HepG2 (cell line): ENCODE results near the gene FAM25C. TPM values are rescaled to one million over a fixed set of nuclear protein-coding genes. Genes with fewer than 3 reads are reported as not detected.
"Not testable (repeated sequence)": the region's sequence is repeated elsewhere in the genome, so short reads cannot be mapped to it uniquely, and the experiment has no call there.

Experiments
- ATAC-seq: fragments of 200-7000 bp; cut with Tn5 transposase; 3 replicates; pipeline ENCODE4 v1.9.1; 2020; ENCODE audit warnings: mild to moderate bottlenecking, moderate library complexity
- BruUV-seq: library from RNA; stranded (reverse); fragments of 400-500 nt; replicated peaks from 2 replicates; lab custom pipeline; 2021; lab: Mats Ljungman, UMichigan
- CTCF ChIA-PET: fragments of 300-600 bp; formaldehyde crosslinking; extraction: SDS; loops from one replicate; lab custom pipeline; 2021; ENCODE audit warnings: low total read pairs, inconsistent platforms, low intra/inter-chr PET ratio; lab: Yijun Ruan, JAX
- POLR2A ChIA-PET: fragments of 350-600 bp; sonication (Branson Sonifier 250); formaldehyde crosslinking; loops from one replicate; lab custom pipeline; 2020; ENCODE audit warnings: antibody characterized with exemption, inconsistent platforms; lab: Yijun Ruan, JAX
- DNase-seq: peaks from one replicate; pipeline ENCODE4 v3.0.0-alpha.2; 2015; ENCODE audit warnings: low spot score
- FAIRE-seq: peaks from 3 replicates; lab custom pipeline; 2011; peaks lifted over from hg19 to GRCh38; lab: Jason Lieb, UNC
- H2AFZ ChIP-seq: one replicate; pipeline ENCODE4 v1.6.1; 2011; ENCODE audit warnings: low read length, inconsistent platforms
- H3K27ac ChIP-seq: fragments of 300-600 bp; 3 replicates; pipeline ENCODE4 v1.8.0; 2011; ENCODE audit warnings: mixed run types, mild to moderate bottlenecking, mixed read lengths, low read length, inconsistent platforms; ENCODE audit not compliant: insufficient read depth; ENCODE audit errors: extremely low read length
- H3K27me3 ChIP-seq, 2 experiments: fragments of 200-600 bp in 1 of 2; 2 replicates in 1 of 2; 3 replicates in 1 of 2; pipeline versions ENCODE4 v1.6.0 to v1.8.0; 2011; ENCODE audit warnings: low read length in 2 of 2, mild to moderate bottlenecking in 2 of 2, moderate library complexity in 2 of 2, inconsistent platforms in 1 of 2; ENCODE audit not compliant: insufficient read depth in 2 of 2, control insufficient read depth in 1 of 2
- H3K36me3 ChIP-seq, 2 experiments: fragments of 200-600 bp in 1 of 2; replicated peaks in 1 of 2; 2 replicates in 1 of 2; 3 replicates in 1 of 2; pipeline versions ENCODE4 v1.5.1 to v1.8.0; 2011; ENCODE audit warnings: low read length in 2 of 2, inconsistent platforms in 1 of 2; ENCODE audit not compliant: insufficient read depth in 2 of 2, control insufficient read depth in 1 of 2
- H3K4me1 ChIP-seq: 2 replicates; pipeline ENCODE4 v1.5.1; 2012; ENCODE audit warnings: low read length, inconsistent platforms; ENCODE audit not compliant: insufficient read depth
- H3K4me2 ChIP-seq: 2 replicates; pipeline ENCODE4 v1.6.0; 2011; ENCODE audit warnings: low read depth, low read length, inconsistent platforms
- H3K4me3 ChIP-seq, 3 experiments: fragments of 200-600 bp in 1 of 3; sonication (generic), shearing (Covaris generic) in 1 of 3; replicated peaks in 1 of 3; 2 replicates each; pipeline ENCODE4 v1.5.1; 2011 to 2016; ENCODE audit warnings: low read length in 3 of 3, inconsistent platforms in 2 of 3, low read depth in 2 of 3, mild to moderate bottlenecking in 2 of 3, control low read depth in 1 of 3, mixed read lengths in 1 of 3; ENCODE audit not compliant: insufficient read depth in 1 of 3
- H3K79me2 ChIP-seq: one replicate; pipeline ENCODE4 v1.6.1; 2011; ENCODE audit warnings: low read length, inconsistent platforms; ENCODE audit not compliant: insufficient read depth
- H3K9ac ChIP-seq: 2 replicates; pipeline ENCODE4 v1.6.0; 2011; ENCODE audit warnings: mild to moderate bottlenecking, low read depth, low read length, inconsistent platforms; ENCODE audit not compliant: insufficient read depth
- H3K9me3 ChIP-seq: 2 replicates; pipeline ENCODE4 v1.5.1; 2012; ENCODE audit warnings: mild to moderate bottlenecking, low read length
- H4K20me1 ChIP-seq: 2 replicates; pipeline ENCODE4 v1.6.0; 2011; ENCODE audit warnings: inconsistent platforms, mild to moderate bottlenecking, low read length, moderate library complexity; ENCODE audit not compliant: insufficient read depth
- WGBS: methylation state at CpG from one replicate; pipeline ENCODE4 v1.1.6; 2017; ENCODE audit warnings: low lambda C conversion rate; 5-methylcytosine and 5-hydroxymethylcytosine counted together
- in situ Hi-C: cut with HindIII; loops from 2 replicates; pipeline ENCODE4 v1.10.0; 2017; ENCODE audit warnings: low pct_unique_long_range_greater_than_20kb; ENCODE audit not compliant: extremely low pct_ligation_motif_present
- intact Hi-C: fragments of 100-400 bp; cut with micrococcal nuclease; formaldehyde crosslinking; loops from one replicate; pipeline ENCODE4 v1.10.0; 2022; ENCODE audit not compliant: unreplicated experiment
- polyA plus RNA-seq, 8 experiments: library from polyadenylated mRNA; depleted of rRNA in 3 of 8; stranded (reverse) in 7 of 8; unstranded in 1 of 8; fragments of >200 nt; fragmentation: Illumina TruSeq in 4 of 8; extraction: Trizol in 4 of 8; gene quantifications; 2 replicates each; pipeline versions ENCODE4 v1.2.1 to v1.2.3, GENCODE V29; 2011 to 2016; ENCODE audit warnings: low read depth in 4 of 8, missing spikeins in 1 of 8, mixed read lengths in 1 of 8; ENCODE audit not compliant: insufficient read depth in 1 of 8
- total RNA-seq, 5 experiments: library from RNA; depleted of rRNA; stranded (reverse); fragments of >200 nt; fragmentation: Illumina TruSeq; extraction: Trizol; gene quantifications; 2 replicates each; pipeline ENCODE4 v1.2.3, GENCODE V29; 2016; ENCODE audit warnings: low read depth in 1 of 5

Gene FAM25C
- total and polyA plus RNA-seq, 2 of the 13 experiments (the other 11 are each of a cell fraction or from before 2014, with no cell fraction given), result not detected

DNA sequence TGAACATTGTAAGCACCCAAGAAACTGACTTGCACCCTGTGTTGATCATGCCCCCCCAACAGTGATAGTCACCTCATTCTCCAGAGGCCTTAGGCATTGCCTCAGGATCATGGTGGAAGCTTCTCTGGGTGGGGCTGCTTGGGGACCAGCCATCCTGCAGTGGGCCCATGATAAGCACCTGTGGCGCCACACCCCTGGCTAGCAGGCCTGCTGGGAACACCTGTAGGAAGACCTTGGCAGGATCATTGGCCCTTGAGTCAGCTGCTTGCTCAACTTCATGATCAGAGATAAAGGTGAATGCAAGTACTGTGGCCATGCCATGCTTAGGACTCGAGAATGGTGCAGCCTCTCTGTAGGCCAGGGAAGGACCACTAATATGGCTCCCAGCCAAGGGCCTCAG, 38.9 kb downstream of the FAM25C start:
- in situ Hi-C loops, H3K9ac ChIP-seq, H3K4me1 ChIP-seq, H3K79me2 ChIP-seq, CTCF ChIA-PET, H2AFZ ChIP-seq, POLR2A ChIA-PET, H3K36me3 ChIP-seq, DNase-seq, intact Hi-C loops, FAIRE-seq, H3K4me3 ChIP-seq, H3K4me2 ChIP-seq, H3K9me3 ChIP-seq, H3K27ac ChIP-seq, ATAC-seq, H4K20me1 ChIP-seq, H3K27me3 ChIP-seq, BruUV-seq: not testable (repeated sequence)
- no CpG with 5 or more reads among the region's 2 CpGs for WGBS

DNA sequence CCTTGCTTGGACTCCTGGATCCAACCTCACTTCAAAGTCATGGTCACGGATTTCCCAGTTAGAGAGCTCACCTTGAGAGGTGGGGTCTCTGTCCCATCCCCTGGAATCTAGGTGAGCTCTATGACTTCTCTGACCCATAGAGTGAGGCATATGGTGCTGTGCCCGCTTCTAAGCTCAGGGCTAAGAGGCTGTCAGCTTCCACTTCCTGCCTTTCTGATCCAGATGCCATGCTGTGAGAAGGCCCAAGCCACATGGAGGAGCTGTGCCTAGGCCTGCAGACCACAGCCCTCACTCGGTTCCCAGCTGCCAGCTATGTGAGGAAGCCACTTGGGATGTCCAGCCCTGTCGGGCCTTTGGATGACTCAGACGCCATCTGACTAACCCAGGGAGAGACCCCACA, 39.9 kb downstream of the FAM25C start:
- CTCF ChIA-PET, POLR2A ChIA-PET, H3K4me1 ChIP-seq, H2AFZ ChIP-seq, H4K20me1 ChIP-seq, ATAC-seq, H3K9ac ChIP-seq, H3K4me3 ChIP-seq, H3K36me3 ChIP-seq, DNase-seq, BruUV-seq, in situ Hi-C loops, H3K79me2 ChIP-seq, FAIRE-seq, H3K27me3 ChIP-seq, H3K4me2 ChIP-seq, H3K27ac ChIP-seq, H3K9me3 ChIP-seq, intact Hi-C loops: not testable (repeated sequence)
- WGBS, result 17% methylated on average over 3 of the region's 5 CpGs

DNA sequence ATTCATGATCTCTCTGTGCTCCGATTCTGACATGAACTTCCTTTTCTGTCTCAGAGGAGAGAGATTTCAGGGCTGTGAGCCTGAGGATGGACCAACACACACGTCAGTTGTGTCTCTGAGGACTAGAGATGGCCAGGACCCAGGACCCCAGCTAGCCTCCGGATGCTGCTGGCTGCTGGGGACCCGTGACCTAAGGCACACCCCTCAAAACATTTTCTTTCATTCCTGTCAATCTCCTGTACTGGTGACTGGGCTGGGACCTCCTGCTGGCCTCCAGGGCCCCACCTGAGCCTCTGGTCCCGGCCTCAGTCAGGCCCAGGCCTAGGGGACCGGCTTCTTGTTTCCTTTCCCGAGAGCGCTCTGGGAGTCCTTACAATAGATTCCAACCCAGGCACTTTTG, 42.4 kb downstream of the FAM25C start:
- H3K4me2 ChIP-seq, intact Hi-C loops, DNase-seq, ATAC-seq, H3K4me1 ChIP-seq, CTCF ChIA-PET, BruUV-seq, H3K27ac ChIP-seq, FAIRE-seq, H2AFZ ChIP-seq, H3K4me3 ChIP-seq, in situ Hi-C loops, POLR2A ChIA-PET, H3K36me3 ChIP-seq, H4K20me1 ChIP-seq, H3K27me3 ChIP-seq, H3K9me3 ChIP-seq, H3K79me2 ChIP-seq, H3K9ac ChIP-seq: not testable (repeated sequence)
- WGBS, result 44% methylated on average over 5 of the region's 8 CpGs

DNA sequence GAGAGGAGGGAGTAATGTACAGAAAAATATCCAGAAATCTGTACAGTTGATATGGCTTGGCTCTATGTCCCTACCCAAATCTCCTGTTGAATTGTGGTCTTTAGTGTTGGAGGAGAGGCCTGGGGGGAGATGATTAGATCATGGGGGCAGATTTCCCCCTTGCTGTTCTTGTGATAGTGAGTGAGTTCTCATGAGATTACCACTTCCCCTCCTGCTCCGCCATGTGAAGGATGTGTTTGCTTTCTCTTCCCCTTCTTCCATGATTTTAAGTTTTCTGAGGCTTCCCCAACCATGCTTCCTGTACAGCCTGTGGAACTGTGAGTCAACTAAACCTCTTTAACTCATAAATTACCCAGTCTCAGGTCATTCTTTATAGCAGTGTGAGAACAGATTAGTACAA, 52.2 kb downstream of the FAM25C start:
- intact Hi-C loops, DNase-seq, ATAC-seq, H3K79me2 ChIP-seq, BruUV-seq, H3K9ac ChIP-seq, H3K27me3 ChIP-seq, FAIRE-seq, POLR2A ChIA-PET, CTCF ChIA-PET, H3K27ac ChIP-seq, H3K4me2 ChIP-seq, H3K9me3 ChIP-seq, H3K4me3 ChIP-seq, H4K20me1 ChIP-seq, in situ Hi-C loops, H3K4me1 ChIP-seq, H2AFZ ChIP-seq, H3K36me3 ChIP-seq: not testable (repeated sequence)
- 95% methylated on average over 1 of the region's 1 CpG for WGBS
